Endometrial microvascular endothelial cells (primary cell): ENCODE measurements around the gene FSTL1. TPM values are rescaled to one million over a fixed set of nuclear protein-coding genes. Genes with fewer than 3 reads are reported as not detected.

Experiments
- in situ Hi-C: cut with HindIII; loops from 2 replicates; pipeline ENCODE4 v1.10.0; 2017; ENCODE audit warnings: low sequenced_read_pairs, low pct_unique_long_range_greater_than_20kb; ENCODE audit errors: inconsistent ontology term
- total RNA-seq: library from RNA; depleted of rRNA; stranded (reverse); fragments of >200 nt; gene quantifications from one replicate; pipeline ENCODE4 v1.2.3, GENCODE V29; 2015; ENCODE audit errors: inconsistent ontology term

Gene FSTL1
- total RNA-seq, 1 donor from 2014 or later, result 534 TPM

DNA sequence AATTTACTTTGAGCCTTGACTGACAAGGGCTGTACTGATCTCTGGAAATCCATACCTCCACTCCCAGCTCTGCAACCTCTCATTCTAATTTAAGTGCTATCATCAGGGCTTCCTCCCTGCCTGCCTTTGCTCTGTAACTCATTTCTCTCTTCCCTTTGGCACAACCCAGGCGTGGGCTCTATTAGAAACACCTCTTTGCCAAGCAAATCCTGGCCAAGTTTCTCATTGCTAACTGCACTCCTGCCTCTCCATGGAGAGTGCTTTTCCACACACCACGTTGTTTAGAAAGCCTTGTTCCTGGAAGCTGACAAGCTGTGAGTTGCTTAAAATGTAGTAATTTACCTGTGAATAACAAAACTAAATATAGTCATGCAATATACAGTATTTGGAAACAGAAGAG lies 20.1 kb upstream of the FSTL1 start:
- in situ Hi-C loops, result no loop called here

GRCh38 chr3:120469882-120470301 lies 19.1 kb upstream of the FSTL1 start:
- in situ Hi-C loops, result no loop called here

- in situ Hi-C loops, result no loop called here
These were observed 18.6 kb upstream of the FSTL1 start for GRCh38 chr3:120469440-120469839.

GRCh38 chr3:120468635-120469295 lies 18.0 kb upstream of the FSTL1 start:
- in situ Hi-C loops, result no loop called here

DNA sequence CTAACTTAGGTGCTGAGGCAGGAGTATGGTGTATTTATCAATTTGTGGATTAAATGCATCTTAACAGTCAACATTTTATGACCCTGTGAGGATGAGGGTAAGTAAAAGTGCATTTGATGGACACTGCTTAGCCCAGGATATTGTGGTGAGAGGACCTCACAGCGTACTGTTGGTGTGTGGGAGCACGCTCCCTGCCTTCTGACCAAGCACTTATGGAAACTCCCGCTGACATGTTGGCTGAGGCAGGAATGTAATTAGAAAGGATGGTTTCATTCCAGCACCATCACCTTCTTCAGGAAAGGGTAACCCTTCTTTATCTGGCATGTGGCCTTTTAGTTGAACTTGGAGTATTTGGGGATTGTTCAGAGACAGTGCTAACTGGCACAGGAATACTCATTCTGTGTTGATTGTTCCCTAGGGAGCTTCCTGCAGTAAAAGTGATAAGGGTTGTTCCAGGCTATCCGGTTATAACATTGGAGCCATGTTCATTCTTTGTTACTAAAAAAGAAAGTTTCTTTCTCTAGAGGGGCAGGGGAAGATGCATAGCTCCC lies 11.7 kb upstream of the FSTL1 start:
- in situ Hi-C loops, result no loop called here

- in situ Hi-C loops, result no loop called here
These were observed 10.6 kb upstream of the FSTL1 start for GRCh38 chr3:120461416-120461815.

GRCh38 chr3:120460862-120461261 lies 10.1 kb upstream of the FSTL1 start:
- in situ Hi-C loops, result no loop called here

DNA sequence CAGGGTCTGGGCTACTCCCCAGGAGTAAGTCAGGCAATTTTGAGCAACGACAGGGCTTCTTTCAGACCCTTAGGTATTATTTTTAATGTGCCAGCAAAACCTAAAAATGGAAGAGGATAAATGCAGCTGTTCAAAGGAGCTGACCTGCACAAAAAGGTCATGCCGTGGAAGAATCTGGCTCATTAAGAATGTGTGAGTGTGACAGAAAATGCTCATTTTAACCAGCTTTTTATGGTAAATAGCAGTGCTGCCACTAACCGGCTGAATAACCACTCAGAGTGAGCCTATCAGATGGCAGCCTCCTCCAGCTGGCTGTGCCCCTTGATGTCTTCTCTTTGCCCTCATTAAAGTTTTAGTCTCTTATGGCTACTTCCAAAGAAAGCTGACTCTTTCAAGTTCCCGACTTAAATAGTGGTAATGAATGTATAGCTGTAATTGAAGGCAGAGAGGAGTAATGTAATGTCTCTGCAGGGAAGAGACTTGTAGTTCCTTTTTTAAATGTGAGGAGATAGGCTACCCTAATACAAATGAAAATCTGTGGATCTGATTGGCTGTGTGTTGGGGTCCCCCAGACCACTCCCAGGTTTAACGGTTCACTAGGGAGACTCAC lies 9.5 kb upstream of the FSTL1 start:
- in situ Hi-C loops, result no loop called here

DNA sequence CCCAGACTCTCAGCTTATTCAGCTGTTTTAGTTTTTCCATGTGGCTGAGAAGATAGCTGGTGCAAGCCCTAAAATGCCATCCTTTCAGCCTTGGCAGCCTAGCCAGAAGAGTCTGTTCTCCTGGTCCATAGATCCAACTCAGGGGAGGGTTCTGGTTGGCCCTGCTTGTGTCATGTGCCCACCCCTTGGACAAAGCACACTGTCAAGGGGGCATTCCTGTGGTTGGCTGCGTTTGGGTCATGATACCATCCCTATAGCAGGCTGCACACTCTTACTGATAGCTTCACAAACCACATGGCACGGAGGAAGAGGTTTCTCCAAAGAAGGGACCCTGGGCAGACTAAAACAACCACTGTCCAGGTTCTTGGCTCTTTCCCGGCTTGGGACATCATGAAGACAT lies 8.4 kb upstream of the FSTL1 start:
- in situ Hi-C loops, result no loop called here

GRCh38 chr3:120457827-120458226 lies 7.0 kb upstream of the FSTL1 start:
- in situ Hi-C loops, result no loop called here

DNA sequence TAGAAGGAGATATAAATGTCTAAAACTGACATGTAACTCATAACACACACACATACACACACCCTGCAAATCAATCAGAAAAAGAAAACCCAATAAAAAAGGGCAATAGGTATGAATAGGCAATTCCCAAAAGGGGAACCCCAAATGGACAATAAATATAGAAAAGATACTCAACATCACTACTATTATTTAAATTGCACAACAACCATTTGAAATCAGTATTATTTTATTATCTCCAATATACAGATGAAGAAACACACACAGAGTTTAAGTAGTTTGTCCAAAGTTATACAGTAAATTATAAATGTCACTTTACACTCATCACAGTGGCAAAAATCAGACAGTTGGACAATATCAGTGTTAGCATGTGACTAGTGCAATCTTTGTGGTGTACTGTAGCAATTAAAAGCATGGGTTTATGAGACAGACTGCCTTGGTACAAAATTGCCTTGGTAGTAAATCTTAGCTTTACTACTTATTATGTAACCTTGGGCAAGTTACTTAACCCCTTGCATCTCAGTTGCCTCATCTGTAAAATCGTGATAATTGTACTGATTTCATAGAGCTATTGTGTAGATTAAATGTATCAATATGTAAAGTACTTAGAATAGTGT lies 3.4 kb upstream of the FSTL1 start:
- in situ Hi-C loops, result no loop called here

DNA sequence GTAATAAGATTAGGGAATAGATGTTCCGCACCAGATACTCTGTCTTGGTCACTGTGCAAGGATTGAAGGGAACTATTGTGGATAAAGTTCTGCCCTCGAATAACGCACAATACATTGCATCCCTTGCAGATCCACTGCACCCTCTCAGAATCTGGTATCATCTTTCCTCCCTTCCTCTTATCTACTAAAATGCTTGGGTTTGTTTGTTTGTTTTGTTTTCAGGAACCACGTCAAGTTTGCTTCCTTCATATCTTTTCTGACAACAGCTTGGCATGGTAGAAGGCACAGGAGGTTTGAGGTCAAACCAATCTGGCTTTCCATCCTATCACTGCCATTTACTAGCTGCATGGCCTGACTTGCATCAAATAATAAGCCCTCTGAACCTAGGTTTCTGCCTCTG lies 2.0 kb upstream of the FSTL1 start:
- in situ Hi-C loops, result no loop called here

DNA sequence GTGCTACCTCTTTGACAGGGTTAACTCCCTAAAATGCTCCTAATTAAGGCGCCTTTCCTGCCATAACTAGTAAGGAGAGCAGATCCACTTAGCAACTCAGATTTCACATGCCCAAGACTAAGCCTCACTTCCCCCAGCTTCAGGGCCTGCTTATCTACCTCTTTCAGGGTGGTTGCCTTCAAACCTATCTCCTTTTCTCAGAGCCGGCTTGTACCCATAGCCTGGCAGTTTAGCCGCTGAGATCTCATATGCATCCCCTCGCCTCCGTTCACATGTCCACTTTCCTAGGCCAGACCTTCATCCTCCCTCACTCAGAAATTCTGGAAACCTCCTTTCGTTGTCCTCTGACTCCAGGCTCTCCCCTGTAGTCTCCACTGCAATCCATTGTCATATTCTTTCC lies 1.0 kb upstream of the FSTL1 start:
- in situ Hi-C loops, result no loop called here

DNA sequence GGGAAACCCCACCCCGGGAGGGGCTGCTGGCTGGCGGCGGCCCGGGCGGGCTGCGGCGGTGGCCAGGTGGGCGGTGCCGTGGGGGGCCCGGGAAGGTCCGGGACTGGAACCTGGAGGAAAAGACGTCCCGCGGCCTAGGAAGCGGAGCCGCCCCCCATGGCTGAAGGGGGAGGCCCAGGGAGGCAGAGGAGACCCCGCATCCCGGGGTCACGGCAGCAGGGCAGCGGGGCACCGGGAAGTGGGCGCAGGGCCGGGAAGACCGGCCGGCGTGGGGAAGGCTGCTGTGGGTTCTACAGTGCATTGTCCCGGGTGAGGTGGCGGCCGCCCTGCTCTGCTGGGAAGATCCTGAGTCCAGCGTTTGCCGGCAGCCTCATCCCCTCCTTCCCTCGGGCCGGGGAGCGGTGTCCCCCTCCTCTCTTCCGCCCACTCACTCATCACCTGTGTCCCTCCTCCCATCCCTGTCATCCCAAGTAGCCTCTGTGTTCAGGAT lies 525 bp upstream of the FSTL1 start:
- in situ Hi-C loops, result no loop called here

DNA sequence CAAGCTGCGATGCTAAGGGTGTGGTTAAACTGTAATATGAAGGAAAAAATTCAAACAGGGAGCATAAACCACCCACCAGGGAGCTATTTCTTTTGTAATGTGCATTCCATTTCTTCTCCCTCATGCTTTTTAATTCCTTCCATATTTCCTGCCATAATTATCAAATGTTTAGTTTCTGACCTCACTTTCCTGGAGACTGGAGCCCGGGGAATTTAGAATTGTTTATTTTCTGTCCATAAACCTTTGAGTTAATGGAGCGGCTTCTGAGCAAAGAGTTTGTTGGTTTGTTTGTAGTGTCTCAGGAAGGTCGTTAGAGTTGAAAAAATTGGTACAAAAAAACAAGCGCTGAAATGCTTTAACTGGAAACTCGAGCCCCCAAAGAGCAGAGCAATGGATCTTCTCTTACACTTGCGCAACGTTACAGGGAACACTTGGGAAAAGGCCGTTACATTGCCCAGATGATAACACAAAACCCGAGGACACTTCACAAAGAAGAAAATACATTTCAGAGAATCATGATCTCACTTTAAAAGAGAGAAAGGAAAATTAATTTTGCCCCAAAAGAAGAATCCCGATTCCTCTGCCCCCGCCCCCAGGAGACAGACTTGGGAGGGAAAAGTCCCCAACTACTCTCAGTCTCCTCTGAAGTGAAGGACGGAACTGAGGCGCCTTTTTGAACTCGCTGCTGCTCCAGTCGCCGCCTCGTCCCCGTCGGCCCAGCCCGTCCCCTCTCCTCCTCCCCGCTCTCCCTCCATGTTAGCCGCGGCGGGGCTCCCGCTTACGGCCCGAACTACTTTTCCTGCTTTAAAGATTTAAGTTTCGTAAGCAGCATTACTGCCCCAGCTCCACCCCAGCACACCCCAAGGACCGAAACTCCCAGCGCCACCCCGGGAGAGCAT lies 842 bp downstream of the FSTL1 start:
- in situ Hi-C loops, result no loop called here

DNA sequence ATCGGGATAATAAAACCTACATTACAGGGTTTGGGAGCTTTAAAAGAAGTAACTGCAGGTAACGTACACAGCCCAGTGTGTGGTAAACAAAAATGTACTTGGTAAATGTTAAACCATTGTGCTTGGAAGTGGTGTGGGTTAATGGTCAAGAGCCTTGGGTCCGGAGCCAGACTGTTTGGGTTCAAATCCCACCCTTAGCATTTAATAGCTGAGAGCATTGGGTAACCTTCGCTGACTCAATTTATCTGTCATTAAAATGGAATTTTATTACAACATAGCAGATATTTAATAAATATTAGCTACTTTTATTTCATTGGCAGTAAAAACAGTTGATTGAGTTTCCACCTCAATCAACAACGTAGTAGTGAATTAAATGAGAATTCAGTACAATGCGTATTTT lies 1.5 kb downstream of the FSTL1 start:
- in situ Hi-C loops, result no loop called here

- in situ Hi-C loops, result no loop called here
These were observed 2.0 kb downstream of the FSTL1 start for GRCh38 chr3:120448756-120449155.

GRCh38 chr3:120446891-120447668 lies 3.7 kb downstream of the FSTL1 start:
- in situ Hi-C loops, result no loop called here
